Uterus (tissue), 4 donors: Measurements from ENCODE around the gene PAQR7. TPM values are rescaled to one million over a fixed set of nuclear protein-coding genes. Genes with fewer than 3 reads are reported as not detected.

ENCODE experiments used
- DNase-seq, 2 donors: peaks; one replicate each; pipeline ENCODE4 v3.0.0-alpha.2; 2019 to 2020
- H3K27ac ChIP-seq, 2 donors: fragments of 200-600 bp; sonication (generic); 1 replicate in 1 of 2; 2 replicates in 1 of 2; pipeline ENCODE4 v1.5.1; 2016 to 2018
- H3K27me3 ChIP-seq, 2 donors: fragments of 200-600 bp; sonication (generic); one replicate each; pipeline ENCODE4 v1.5.1; 2018 to 2019; ENCODE audit warnings: control low read depth in 1 of 2
- H3K36me3 ChIP-seq, 2 donors: fragments of 200-600 bp; sonication (generic); one replicate each; pipeline ENCODE4 v1.5.1; 2019; ENCODE audit warnings: control low read depth in 1 of 2
- H3K4me1 ChIP-seq, 2 donors: fragments of 200-600 bp; sonication (generic); one replicate each; pipeline ENCODE4 v1.5.1; 2018 to 2019; ENCODE audit warnings: control low read depth in 1 of 2
- H3K4me3 ChIP-seq, 2 donors: fragments of 200-600 bp; sonication (generic); 1 replicate in 1 of 2; 2 replicates in 1 of 2; pipeline ENCODE4 v1.5.1; 2018 to 2019; ENCODE audit warnings: mild to moderate bottlenecking in 1 of 2
- H3K9me3 ChIP-seq, 2 donors: fragments of 200-600 bp; sonication (generic); one replicate each; pipeline ENCODE4 v1.5.1; 2019; ENCODE audit warnings: control low read depth in 1 of 2
- CTCF ChIP-seq, 4 experiments: fragments of 200-600 bp in 2 of 4; fragments of 450-650 bp in 2 of 4; sonication (generic) in 2 of 4; IDR thresholded peaks; one replicate each; pipeline ENCODE4 v1.5.1; 2016 to 2019; ENCODE audit warnings: antibody characterized with exemption in 4 of 4, mild to moderate bottlenecking in 2 of 4, moderate library complexity in 1 of 4
- POLR2A ChIP-seq, 2 donors: fragments of 450-650 bp; IDR thresholded peaks; one replicate each; pipeline ENCODE4 v1.6.1; 2016; ENCODE audit warnings: antibody characterized with exemption in 2 of 2, mild to moderate bottlenecking in 1 of 2, moderate library complexity in 1 of 2
- intact Hi-C: fragments of 100-400 bp; cut with DNase I; formaldehyde crosslinking; loops from one replicate; pipeline ENCODE4 v1.15.1; 2023; ENCODE audit warnings: low total_unique reads
- total RNA-seq, 4 donors: library from RNA; depleted of rRNA in 3 of 4; stranded (reverse); fragments of >200 nt in 3 of 4; gene quantifications; one replicate each; pipeline versions ENCODE4 v1.1.0 to v1.2.4, GENCODE V29; 2014 to 2023
- donor health status: DM: yes; HTN: yes; CAD: no.

The PAQR7 gene
- total RNA-seq, 4 donors from 2014 or later: 4.7 to 20.1 (median 9.9) TPM

DNA sequence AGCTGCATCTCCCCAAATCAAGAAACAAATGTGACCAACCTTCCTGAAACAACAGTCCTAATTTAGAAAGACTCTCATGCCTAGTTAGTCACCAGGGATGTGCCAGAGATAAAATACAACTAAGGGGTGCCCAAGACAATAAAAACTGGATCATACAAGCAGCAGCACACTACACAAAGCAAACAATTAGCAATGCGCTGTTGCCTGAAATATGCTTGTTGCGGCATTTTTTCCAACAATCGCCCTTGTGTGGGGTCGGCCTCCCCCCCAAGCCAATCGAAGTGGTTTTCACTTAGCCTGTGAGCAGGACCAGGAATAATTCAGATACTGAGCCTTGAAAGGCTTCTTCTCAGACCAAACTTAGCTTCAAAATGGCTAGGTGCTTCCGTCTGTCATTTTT, 32.1 kb upstream of the PAQR7 start:
- H3K9me3 ChIP-seq: no peaks in the 10 kb centered on the region
- DNase-seq: no peak
- H3K36me3 ChIP-seq: no peaks in the 10 kb centered on the region
- no peak for TF ChIP-seq POLR2A (IDR thresholded peaks at IDR 0.05)
- no peak for TF ChIP-seq CTCF (IDR thresholded peaks at IDR 0.05)
- H3K27me3 ChIP-seq: no peaks in the 10 kb centered on the region
- H3K4me1 ChIP-seq: peaks cover 0 to 10% of the 10 kb centered on the region in 2 donors
- intact Hi-C loops: no loop called here
- H3K4me3 ChIP-seq: no peak overlapping the region
- H3K27ac ChIP-seq: peak overlapping the region in 1 of 2 donors; percentile 52

GRCh38 chr1:25906644-25907300, 31.3 kb upstream of the PAQR7 start:
- peak in 1 of 2 donors; percentile 33 for DNase-seq
- peak overlapping the region; percentile 52 to 90 for H3K27ac ChIP-seq
- H3K27me3 ChIP-seq: no peaks in the 10 kb centered on the region
- peaks cover 0 to 10% of the 10 kb centered on the region in 2 donors for H3K4me1 ChIP-seq
- no peaks in the 10 kb centered on the region for H3K9me3 ChIP-seq
- TF ChIP-seq POLR2A (IDR thresholded peaks at IDR 0.05): no peak
- TF ChIP-seq CTCF (IDR thresholded peaks at IDR 0.05): no peak
- H3K4me3 ChIP-seq: peak overlapping the region; percentile 58 to 97
- no peaks in the 10 kb centered on the region for H3K36me3 ChIP-seq
- intact Hi-C loops: no loop called here

DNA sequence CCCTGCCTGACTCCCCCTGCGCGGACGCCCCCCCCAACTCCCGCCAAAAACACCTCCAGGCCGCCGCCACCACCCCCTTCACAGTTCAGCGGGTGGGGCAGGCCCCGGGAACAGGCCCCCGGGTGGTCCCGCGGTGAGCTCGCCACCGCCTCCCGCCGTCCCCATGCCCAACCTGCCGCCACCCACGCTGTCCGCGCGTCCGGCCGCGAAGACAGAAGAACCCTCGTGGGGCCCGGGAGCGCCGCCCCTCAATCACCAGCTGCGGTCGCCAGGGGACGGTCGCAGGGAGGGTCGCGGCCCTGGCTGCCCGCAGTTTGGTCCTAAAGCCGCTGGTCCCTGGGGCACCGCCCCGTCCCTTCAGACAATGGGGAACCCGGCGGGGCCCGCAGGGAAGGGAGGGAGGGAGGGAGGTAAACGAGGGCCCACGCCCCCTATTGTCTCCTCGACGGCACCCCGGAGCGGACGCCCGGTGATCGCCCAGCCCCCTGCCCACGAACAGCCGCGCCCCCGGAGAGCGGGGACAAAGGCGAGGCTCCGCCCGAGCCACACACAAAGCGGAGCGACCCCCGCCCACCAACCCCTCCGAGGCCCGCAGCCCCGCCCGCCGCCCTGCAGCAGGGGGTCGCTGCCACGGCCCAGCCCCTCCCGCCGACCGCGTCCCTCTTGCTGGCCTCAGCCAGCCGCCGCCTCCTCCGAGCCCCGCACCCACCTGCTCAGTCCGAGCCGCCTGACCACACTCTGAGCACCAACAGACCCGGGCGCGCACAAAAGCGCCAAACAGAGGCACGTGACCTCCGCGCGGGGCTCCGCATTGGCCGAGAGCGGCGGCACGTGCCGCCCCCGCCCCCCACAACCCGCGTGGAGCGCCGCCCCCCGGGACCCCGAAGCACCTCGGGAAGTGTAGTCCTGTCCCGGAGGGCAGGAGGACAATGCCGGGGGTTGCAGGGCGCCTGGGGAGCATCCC, 30.5 kb upstream of the PAQR7 start, which contains the start of gene STMN1:
Gene STMN1 (minus strand): TSS at position 740 of the 964 bp plus-strand sequence. CDS start 1,743 bp downstream, outside the sequence.
- H3K27ac ChIP-seq: peak within 1 kb of the TSS; percentile 73 to 90

DNA sequence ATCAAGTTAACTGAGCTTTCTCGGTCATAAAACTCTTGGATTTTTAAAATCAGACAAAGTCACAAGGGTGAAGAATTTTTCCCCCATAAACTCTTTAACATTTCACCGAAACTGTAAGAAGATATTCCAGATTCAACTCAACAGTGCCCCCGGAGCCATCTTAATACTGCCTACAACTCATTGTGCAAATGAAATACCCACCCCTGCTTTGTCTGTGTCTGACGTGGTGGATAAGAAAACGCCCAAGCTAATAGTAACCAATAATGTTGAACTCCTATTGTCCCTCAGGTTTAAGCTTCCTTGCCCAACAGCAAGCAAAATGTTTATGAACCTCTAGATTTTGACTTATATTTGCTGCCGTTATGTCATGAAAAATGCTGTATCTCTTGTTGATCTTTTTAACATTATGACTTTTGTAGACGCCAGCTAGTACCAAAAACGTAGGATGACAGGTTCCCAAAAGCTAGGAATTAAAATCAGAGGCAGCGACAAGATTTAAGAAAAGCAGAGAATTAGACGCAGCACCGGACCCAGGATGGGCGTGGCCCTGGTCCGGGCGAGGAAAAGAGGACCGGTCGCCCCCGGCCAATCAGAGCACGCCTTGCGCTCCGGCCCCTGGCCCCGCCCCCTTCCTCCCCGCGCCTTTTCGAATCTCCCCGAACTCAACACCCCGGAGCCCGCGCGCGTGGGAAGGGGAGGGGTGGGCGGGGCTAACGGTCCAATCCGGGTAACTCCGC, 29.6 kb upstream of the PAQR7 start:
- peak; percentile 96 for DNase-seq
- Histone ChIP-seq H3K27me3 (no peaks in the 10 kb centered on the region), H3K36me3 (no peaks in the 10 kb centered on the region), H3K9me3 (no peaks in the 10 kb centered on the region), H3K27ac (peak overlapping the region; percentile 73 to 90), H3K4me1 (peaks cover 0 to 10% of the 10 kb centered on the region in 2 donors), H3K4me3 (peak overlapping the region; percentile 58 to 97)
- intact Hi-C loops: no loop called here
- TF ChIP-seq POLR2A (IDR thresholded peaks at IDR 0.05) (no peak), CTCF (IDR thresholded peaks at IDR 0.05) (no peak)

More for the DNA sequence above, 30.5 kb upstream of the PAQR7 start, which contains the start of gene STMN1:
- Histone ChIP-seq H3K27me3 (no peaks in the 10 kb centered on the region), H3K9me3 (no peaks in the 10 kb centered on the region), H3K4me3 (peak within 1 kb of the TSS; percentile 58 to 97), H3K36me3 (no peaks in the 10 kb centered on the region), H3K4me1 (peaks cover 0 to 10% of the 10 kb centered on the region in 2 donors)
- DNase-seq: peak; percentile 93 to 95
- TF ChIP-seq POLR2A (IDR thresholded peaks at IDR 0.05): peak; percentile 94 to 97
- TF ChIP-seq CTCF (IDR thresholded peaks at IDR 0.05): peak in 1 of 4 experiments; percentile 18
- intact Hi-C loops: no loop called here
